Osteoblast (primary cell): ENCODE measurements around the gene ALDOC. TPM values are rescaled to one million over a fixed set of nuclear protein-coding genes. Genes with fewer than 3 reads are reported as not detected.

Source experiments
- DNase-seq: peaks from one replicate; pipeline ENCODE4 v3.0.0; 2011; ENCODE audit warnings: low spot score, mixed read lengths; ENCODE audit not compliant: insufficient read length; ENCODE audit errors: missing footprints
- H2AFZ ChIP-seq: 2 replicates; pipeline ENCODE4 v1.6.0; 2011; ENCODE audit warnings: mild to moderate bottlenecking, low read length
- H3K27ac ChIP-seq: 2 replicates; pipeline ENCODE4 v1.5.1; 2011; ENCODE audit warnings: mild to moderate bottlenecking, low read depth, low read length, moderate library complexity
- H3K27me3 ChIP-seq: 2 replicates; pipeline ENCODE4 v1.6.0; 2012; ENCODE audit warnings: mild to moderate bottlenecking, control low read depth, inconsistent platforms, low read length, moderate library complexity; ENCODE audit not compliant: insufficient read depth
- H3K36me3 ChIP-seq: 2 replicates; pipeline ENCODE4 v1.5.1; 2011; ENCODE audit warnings: mild to moderate bottlenecking, low read length, control low read depth, moderate library complexity; ENCODE audit not compliant: insufficient read depth
- H3K4me1 ChIP-seq: 2 replicates; pipeline ENCODE4 v1.5.1; 2011; ENCODE audit warnings: mild to moderate bottlenecking, low read length, control low read depth, moderate library complexity; ENCODE audit not compliant: insufficient read depth
- H3K4me2 ChIP-seq: 2 replicates; pipeline ENCODE4 v1.6.0; 2011; ENCODE audit warnings: mild to moderate bottlenecking, low read length; ENCODE audit not compliant: insufficient read depth
- H3K4me3 ChIP-seq: fragments of 200-600 bp; sonication (generic); 3 replicates; pipeline ENCODE4 v1.5.1; 2012; ENCODE audit warnings: mild to moderate bottlenecking, low read length, inconsistent platforms; ENCODE audit not compliant: insufficient read depth
- H3K79me2 ChIP-seq: 2 replicates; pipeline ENCODE4 v1.6.0; 2012; ENCODE audit warnings: mild to moderate bottlenecking, low read length, control low read depth, inconsistent platforms; ENCODE audit not compliant: insufficient read depth
- H3K9me3 ChIP-seq: 2 replicates; pipeline ENCODE4 v1.5.1; 2011; ENCODE audit warnings: low read depth, low read length, control low read depth
- H4K20me1 ChIP-seq: 2 replicates; pipeline ENCODE4 v1.6.0; 2012; ENCODE audit warnings: mild to moderate bottlenecking, low read length, control low read depth; ENCODE audit not compliant: insufficient read depth
- CTCF ChIP-seq: IDR thresholded peaks from 2 replicates; pipeline ENCODE4 v1.5.1; 2011; ENCODE audit warnings: mild to moderate bottlenecking, low read depth, low read length, moderate library complexity; ENCODE audit errors: extremely low read depth
- total RNA-seq: library from RNA; depleted of rRNA; stranded (reverse); fragments of >200 nt; gene quantifications from 2 replicates; pipeline ENCODE4 v1.2.3, GENCODE V29; 2012

The ALDOC gene
- total RNA-seq, 1 donor = 17.0 TPM

- Histone ChIP-seq H3K9me3 (no peaks in the 10 kb centered on the region), H3K4me2 (no peak overlapping the region), H4K20me1 (peaks cover 39% of the 10 kb centered on the region), H3K27ac (no peak overlapping the region), H2AFZ (no peak overlapping the region), H3K27me3 (no peaks in the 10 kb centered on the region), H3K4me1 (peaks cover 5% of the 10 kb centered on the region), H3K36me3 (peaks cover 11% of the 10 kb centered on the region), H3K79me2 (peaks cover 20% of the 10 kb centered on the region), H3K4me3 (no peak overlapping the region)
- no peak for TF ChIP-seq CTCF
- DNase-seq = no peak
Observed at GRCh38 chr17:28547096-28547622, 29.5 kb downstream of the ALDOC start.

GRCh38 chr17:28545787-28546415, 30.8 kb downstream of the ALDOC start:
- H3K4me2 ChIP-seq = no peak overlapping the region
- no peaks in the 10 kb centered on the region for H3K9me3 ChIP-seq
- no peak overlapping the region for H3K27ac ChIP-seq
- no peak overlapping the region for H3K4me3 ChIP-seq
- no peak for TF ChIP-seq CTCF
- DNase-seq = peak; percentile 68
- H3K4me1 ChIP-seq = no peaks in the 10 kb centered on the region
- H3K27me3 ChIP-seq = no peaks in the 10 kb centered on the region
- peaks cover 9% of the 10 kb centered on the region for H3K79me2 ChIP-seq
- no peak overlapping the region for H2AFZ ChIP-seq
- H4K20me1 ChIP-seq = peaks cover 29% of the 10 kb centered on the region
- H3K36me3 ChIP-seq = peaks cover 11% of the 10 kb centered on the region

GRCh38 chr17:28545141-28545503, 31.6 kb downstream of the ALDOC start:
- Histone ChIP-seq H3K9me3 (no peaks in the 10 kb centered on the region), H3K79me2 (peaks cover 6% of the 10 kb centered on the region), H3K4me3 (no peak overlapping the region), H3K36me3 (peaks cover 11% of the 10 kb centered on the region), H4K20me1 (peaks cover 21% of the 10 kb centered on the region), H3K4me2 (no peak overlapping the region), H2AFZ (no peak overlapping the region), H3K27me3 (no peaks in the 10 kb centered on the region), H3K4me1 (no peaks in the 10 kb centered on the region), H3K27ac (no peak overlapping the region)
- no peak for TF ChIP-seq CTCF
- no peak for DNase-seq

GRCh38 chr17:28544402-28545140, 32.1 kb downstream of the ALDOC start:
- H3K79me2 ChIP-seq = peaks cover 5% of the 10 kb centered on the region
- no peaks in the 10 kb centered on the region for H3K4me1 ChIP-seq
- no peaks in the 10 kb centered on the region for H3K27me3 ChIP-seq
- no peak overlapping the region for H2AFZ ChIP-seq
- no peak for DNase-seq
- no peak overlapping the region for H3K4me3 ChIP-seq
- TF ChIP-seq CTCF = no peak
- H3K27ac ChIP-seq = no peak overlapping the region
- no peaks in the 10 kb centered on the region for H3K9me3 ChIP-seq
- H4K20me1 ChIP-seq = peaks cover 18% of the 10 kb centered on the region
- H3K4me2 ChIP-seq = no peak overlapping the region
- H3K36me3 ChIP-seq = peaks cover 11% of the 10 kb centered on the region
